IMR-90 (cell line): ENCODE measurements around the gene ARL6IP5.

Experiments used
- BHLHE40 ChIP-seq: fragments of 150-350 bp; IDR thresholded peaks from 2 replicates; pipeline ENCODE4 v1.6.1; 2016; ENCODE audit warnings: mild to moderate bottlenecking, low read depth, low read length
- CEBPB ChIP-seq: IDR thresholded peaks from 2 replicates; pipeline ENCODE4 v1.6.1; 2012; ENCODE audit warnings: low read depth, low read length, improper control_type of control experiment
- MAZ ChIP-seq: IDR thresholded peaks from 2 replicates; pipeline ENCODE4 v1.6.1; 2012; ENCODE audit warnings: low read depth, mild to moderate bottlenecking, low read length, improper control_type of control experiment, moderate library complexity, borderline replicate concordance
- POLR2A ChIP-seq: IDR thresholded peaks from 2 replicates; pipeline ENCODE4 v1.6.1; 2012; ENCODE audit warnings: mild to moderate bottlenecking, low read depth, low read length
- RAD21 ChIP-seq: IDR thresholded peaks from 2 replicates; pipeline ENCODE4 v1.6.1; 2012; ENCODE audit warnings: low read length, improper control_type of control experiment
- RCOR1 ChIP-seq: IDR thresholded peaks from 2 replicates; pipeline ENCODE4 v1.6.1; 2012; ENCODE audit warnings: mild to moderate bottlenecking, low read length, improper control_type of control experiment; ENCODE audit not compliant: insufficient replicate concordance
- RFX5 ChIP-seq: IDR thresholded peaks from 2 replicates; pipeline ENCODE4 v1.8.0; 2012; ENCODE audit warnings: low read depth, mild to moderate bottlenecking, low read length, moderate library complexity
- SMC3 ChIP-seq: fragments of 150-350 bp; IDR thresholded peaks from 2 replicates; pipeline ENCODE4 v1.6.1; 2016; ENCODE audit warnings: low read depth, mild to moderate bottlenecking, antibody characterized with exemption, low read length, moderate library complexity
- TF ChIP-seq, protein P1 (sequence below): conservative IDR thresholded peaks from 2 replicates; pipeline ENCODE4 v1.5.1; 2012; ENCODE audit warnings: mild to moderate bottlenecking, low read depth, low read length, improper control_type of control experiment

GRCh38 chr3:69104586-69104985, 19.8 kb downstream of the ARL6IP5 start:
- TF ChIP-seq, protein P1, sequence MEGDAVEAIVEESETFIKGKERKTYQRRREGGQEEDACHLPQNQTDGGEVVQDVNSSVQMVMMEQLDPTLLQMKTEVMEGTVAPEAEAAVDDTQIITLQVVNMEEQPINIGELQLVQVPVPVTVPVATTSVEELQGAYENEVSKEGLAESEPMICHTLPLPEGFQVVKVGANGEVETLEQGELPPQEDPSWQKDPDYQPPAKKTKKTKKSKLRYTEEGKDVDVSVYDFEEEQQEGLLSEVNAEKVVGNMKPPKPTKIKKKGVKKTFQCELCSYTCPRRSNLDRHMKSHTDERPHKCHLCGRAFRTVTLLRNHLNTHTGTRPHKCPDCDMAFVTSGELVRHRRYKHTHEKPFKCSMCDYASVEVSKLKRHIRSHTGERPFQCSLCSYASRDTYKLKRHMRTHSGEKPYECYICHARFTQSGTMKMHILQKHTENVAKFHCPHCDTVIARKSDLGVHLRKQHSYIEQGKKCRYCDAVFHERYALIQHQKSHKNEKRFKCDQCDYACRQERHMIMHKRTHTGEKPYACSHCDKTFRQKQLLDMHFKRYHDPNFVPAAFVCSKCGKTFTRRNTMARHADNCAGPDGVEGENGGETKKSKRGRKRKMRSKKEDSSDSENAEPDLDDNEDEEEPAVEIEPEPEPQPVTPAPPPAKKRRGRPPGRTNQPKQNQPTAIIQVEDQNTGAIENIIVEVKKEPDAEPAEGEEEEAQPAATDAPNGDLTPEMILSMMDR = no peak
- no peak for TF ChIP-seq RFX5
- no peak for TF ChIP-seq SMC3
- TF ChIP-seq MAZ = no peak
- TF ChIP-seq POLR2A = no peak
- TF ChIP-seq CEBPB = no peak
- TF ChIP-seq RCOR1 = no peak
- no peak for TF ChIP-seq BHLHE40
- no peak for TF ChIP-seq RAD21
